ENCODE results near the gene TMEM53.

TMEM53 gene

DNA sequence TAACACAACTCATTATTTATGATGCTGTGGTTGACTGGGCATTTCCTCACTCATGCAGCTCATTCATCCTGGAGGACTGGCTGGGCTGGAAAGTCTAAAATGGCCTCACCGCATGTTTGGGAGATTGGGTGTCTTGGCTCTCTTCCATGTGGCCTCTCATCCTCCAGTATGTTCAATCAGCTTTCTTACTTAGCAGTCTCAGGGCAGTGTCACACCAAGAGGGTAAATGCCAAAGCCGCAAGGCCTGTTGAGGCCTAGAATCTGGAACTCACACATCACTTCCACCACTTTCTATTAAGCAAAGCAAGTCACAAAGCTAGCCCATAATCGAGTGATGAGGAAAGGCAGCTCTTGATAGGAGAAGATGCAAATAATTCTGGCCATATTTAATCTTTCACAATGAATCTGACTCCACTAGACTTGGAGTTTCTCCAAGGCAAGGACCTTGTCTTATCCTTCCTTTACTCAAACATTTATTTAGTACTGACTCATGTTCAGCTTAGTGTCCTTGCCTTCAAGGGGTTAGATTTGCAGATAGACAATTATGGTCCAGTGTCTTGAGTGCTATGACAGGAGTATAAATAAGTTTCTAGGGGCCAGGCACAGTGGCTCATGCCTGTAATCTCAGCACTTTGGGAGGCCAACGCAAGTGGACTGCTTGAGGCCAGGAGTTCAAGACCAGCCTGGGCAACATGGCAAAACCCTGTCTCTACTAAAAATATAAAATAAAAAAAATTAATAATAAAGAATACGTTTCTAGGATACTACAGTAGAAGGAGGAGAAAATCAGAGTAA is 45.1 kb downstream of the TMEM53 start:
- DNase-seq (ENCODE audit: low read depth in 2 of 2), result no peak

- no peak for DNase-seq (ENCODE audit: low read depth in 2 of 2)
Observed at GRCh38 chr1:44625348-44625747, 48.9 kb downstream of the TMEM53 start.

- DNase-seq (ENCODE audit: low read depth in 2 of 2), result no peak
Observed at GRCh38 chr1:44624268-44624901, 49.9 kb downstream of the TMEM53 start.

GRCh38 chr1:44621841-44622286 is 52.4 kb downstream of the TMEM53 start:
- no peak for DNase-seq (ENCODE audit: low read depth in 2 of 2)

DNA sequence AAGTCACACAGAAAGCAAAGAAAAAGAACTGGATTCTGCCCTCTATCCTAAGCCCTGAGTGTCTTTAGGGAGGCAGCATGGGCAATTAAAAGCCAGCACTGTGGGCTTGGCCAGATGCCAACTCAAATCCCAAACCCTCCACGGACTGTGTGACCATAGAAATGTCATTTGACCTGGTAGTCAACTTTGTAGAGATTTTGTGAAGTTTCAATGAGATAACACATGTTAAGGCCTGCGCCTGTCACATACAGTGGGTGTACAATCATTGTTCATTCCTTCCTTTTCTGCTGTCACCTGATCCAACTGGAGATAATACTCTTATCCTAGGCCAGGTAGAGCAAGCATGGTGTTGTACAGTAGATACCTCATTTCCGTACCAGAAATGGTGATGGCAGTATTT is 54.2 kb downstream of the TMEM53 start:
- no peak for DNase-seq (ENCODE audit: low read depth in 2 of 2)

- no peak for DNase-seq (ENCODE audit: low read depth in 2 of 2)
Observed at GRCh38 chr1:44619261-44619900, 54.9 kb downstream of the TMEM53 start.

DNA sequence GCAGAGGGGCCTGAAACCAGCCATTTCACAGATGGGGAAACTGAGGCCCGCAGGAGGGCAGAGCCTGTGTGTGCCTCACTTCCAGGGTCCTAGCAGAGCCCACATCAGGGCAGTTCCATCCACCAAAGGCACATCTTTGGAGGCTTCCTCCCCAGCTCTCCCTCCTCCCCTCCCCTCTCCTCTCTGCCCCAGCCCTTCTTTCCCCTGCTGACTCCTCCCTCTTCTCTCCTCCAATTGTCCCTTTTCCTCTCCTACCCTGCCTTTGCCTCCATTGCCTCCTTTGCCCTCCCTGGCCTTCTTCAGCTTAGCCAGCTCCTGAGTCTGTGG is 56.6 kb downstream of the TMEM53 start:
- DNase-seq (ENCODE audit: low read depth in 2 of 2), result no peak

DNA sequence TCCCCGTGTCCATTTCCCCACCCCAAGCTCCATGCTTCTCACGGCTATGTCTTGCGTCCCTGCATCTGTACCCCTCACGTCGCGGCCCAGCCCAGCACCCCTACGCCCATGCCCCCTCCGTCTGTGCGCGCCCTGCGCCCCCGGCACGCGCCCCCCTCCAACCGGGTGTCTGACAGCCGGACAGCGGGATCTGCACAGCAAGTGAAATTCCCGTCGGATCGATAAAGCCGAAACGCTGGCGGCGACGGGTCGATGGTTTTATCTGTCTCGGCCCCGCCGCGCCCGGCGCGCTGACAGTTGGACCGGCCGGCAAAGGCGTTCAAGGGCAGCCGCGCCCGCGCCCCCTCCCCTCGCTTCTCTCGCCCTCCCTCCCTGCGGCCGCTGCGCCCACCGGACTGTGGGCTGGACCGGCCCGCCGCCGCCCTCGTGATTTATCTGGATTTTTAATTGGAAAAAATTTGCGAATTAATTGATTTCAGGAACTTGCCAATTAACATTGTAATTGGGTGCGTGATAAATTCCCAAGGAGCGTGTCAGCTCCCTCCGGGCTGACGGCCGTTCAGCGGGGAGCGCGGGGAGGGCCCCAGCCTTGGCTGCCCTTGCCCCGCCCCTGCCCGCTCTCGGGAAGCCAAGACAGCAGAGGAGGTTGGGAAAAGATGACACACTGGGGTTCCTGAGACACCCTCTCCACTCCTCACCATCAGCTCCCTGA is 57.1 kb downstream of the TMEM53 start:
- no peak for DNase-seq (ENCODE audit: low read depth in 2 of 2)

DNA sequence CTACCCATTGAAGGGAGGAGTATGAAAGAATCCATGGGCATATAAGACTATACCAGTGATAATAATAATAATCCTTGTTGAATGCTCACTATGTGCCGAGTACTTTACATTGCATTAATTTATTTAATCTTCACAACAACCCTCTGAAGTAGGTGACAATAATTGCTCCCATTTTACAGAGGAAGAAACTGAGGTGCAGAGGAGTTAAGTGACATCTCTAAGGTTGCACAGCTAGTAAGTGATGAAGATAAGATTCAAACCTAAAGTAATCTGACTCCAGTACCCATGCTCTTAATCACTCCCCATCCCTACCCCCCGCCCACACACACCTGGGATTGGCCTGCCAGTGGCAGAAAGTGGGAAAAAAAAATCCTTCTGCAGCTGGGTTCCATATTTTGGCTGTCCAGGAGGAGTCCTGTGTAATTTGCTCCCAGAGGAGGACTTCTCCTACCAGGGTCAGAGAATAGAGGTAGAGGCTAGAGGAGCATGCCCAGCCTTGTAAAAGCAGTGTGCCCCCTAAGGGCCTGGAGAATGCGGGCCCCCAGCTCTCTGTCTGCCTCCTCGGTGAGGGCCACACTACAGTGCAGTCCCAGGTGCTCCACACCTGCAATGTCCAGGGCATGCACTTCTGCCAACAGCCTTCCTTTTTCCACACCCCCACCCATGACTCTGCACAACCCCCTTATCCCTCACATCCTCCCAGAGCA is 57.8 kb downstream of the TMEM53 start:
- no peak for DNase-seq (ENCODE audit: low read depth in 2 of 2)

DNA sequence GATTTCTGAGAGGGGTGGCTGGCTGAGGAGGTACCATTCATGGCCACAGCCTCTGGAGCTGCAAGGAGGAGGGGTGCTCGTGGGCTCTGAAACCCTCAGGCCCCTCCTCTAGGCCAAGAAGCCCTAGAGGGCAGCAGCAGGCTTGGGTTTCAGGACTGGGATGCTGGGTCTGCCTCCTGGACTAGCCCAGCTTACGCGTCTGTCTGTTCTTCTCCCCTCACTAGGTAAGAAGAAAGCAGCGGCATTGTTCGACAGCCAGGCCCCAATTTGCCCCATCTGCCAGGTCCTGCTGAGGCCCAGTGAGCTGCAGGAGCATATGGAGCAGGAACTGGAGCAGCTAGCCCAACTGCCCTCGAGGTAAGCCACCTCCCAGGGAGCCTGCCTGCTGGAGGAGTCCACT is 60.3 kb downstream of the TMEM53 start:
- no peak for DNase-seq (ENCODE audit: low read depth in 2 of 2)

GRCh38 chr1:44611866-44612265 is 62.4 kb downstream of the TMEM53 start:
- no peak for DNase-seq (ENCODE audit: low read depth in 2 of 2)

- no peak for DNase-seq (ENCODE audit: low read depth in 2 of 2)
Observed at GRCh38 chr1:44611419-44611818, 62.9 kb downstream of the TMEM53 start.

- no peak for DNase-seq (ENCODE audit: low read depth in 2 of 2)
Observed at GRCh38 chr1:44610527-44611148, 63.6 kb downstream of the TMEM53 start.

DNA sequence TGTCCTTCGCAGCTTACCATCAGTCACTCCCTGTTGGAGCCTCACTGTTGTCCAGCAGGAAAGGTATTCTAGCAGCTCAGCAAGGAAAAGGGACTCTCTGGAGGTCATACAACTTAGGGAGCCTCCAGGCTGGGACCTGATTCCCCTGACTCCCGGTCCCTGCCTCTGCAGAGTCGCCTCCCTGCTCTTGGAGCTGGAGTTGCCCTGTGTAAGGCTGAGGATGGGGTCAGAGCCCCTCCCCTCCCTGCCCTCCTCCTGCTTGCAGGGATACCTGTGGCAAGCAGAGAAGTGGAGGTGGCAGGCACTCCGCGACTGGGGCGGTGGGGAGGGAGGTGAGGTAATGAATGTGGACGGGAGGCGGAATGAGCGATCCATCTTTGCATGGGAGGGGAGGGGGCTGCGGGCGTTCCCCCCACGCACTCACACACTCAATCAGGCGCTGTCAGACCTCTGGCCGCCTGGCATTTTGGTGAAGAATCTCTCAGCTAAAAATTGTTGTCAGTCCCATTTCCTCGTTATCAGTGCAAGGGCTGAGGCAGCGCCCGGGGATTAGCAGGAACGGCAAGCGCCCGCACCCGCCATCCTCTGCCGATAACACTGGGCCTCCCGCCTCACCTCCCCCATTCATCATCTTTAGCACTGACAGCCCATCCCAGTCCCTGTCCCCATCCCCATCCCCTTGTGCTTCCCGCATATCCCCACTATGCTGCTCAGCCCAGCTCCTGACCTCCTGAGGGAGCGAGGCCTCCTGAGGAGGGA is 64.3 kb downstream of the TMEM53 start:
- DNase-seq (ENCODE audit: low read depth in 2 of 2), result no peak

DNA sequence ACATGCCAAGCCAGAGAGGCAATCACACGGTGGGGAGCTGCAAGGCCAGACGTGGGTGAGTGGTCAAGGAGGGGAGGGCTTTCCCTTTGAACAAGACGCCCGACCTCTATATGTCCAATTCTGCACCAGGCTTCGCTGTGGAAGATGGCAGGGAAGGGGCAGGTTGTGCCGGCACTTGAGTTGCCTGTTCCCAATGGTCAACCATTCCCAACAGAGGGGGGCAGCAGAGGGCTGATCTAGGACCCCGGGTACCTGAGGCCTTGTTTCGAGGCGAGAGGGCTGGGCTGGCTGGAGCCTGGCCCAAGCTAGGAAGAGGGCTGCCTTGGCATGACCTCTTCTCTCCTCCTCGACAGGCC is 64.9 kb downstream of the TMEM53 start:
- peak in 1 of 2 experiments; percentile 11 for DNase-seq (ENCODE audit: low read depth in 2 of 2)

GRCh38 chr1:44608141-44608540 is 66.1 kb downstream of the TMEM53 start:
- no peak for DNase-seq (ENCODE audit: low read depth in 2 of 2)

GRCh38 chr1:44606701-44607281 is 67.5 kb downstream of the TMEM53 start:
- no peak for DNase-seq (ENCODE audit: low read depth in 2 of 2)

DNA sequence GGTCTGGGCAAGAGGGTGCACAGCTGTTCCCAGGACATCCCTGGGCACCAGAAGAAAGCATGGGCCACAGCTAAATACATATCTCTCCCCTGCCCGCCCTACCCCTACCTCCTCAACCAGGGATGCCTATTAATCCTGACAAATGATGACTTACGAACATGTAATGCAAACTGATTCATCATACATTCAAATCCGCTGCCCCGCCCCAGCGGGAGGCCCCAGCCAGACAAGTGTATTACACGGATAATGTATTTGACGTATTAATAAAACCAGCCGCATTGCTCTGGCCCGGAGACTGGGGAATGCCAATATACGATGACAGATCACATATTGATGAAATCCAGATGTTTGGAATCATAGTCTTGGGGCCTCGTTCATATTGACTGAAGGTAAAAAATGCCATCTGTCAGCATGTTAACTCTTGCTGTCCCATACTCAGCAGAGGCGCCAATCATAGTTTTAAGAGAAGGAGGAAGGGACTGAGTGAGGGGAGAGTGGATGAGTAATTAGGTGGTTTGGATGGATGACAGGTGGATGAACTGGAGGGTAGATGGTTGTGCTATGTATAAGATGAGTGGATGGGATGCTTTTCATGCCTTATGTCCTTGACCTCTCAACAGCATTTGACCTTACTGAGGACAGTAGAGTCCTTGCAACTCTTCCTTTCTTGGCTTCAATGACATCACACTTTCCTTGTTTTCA is 68.2 kb downstream of the TMEM53 start:
- no peak for DNase-seq (ENCODE audit: low read depth in 2 of 2)

DNA sequence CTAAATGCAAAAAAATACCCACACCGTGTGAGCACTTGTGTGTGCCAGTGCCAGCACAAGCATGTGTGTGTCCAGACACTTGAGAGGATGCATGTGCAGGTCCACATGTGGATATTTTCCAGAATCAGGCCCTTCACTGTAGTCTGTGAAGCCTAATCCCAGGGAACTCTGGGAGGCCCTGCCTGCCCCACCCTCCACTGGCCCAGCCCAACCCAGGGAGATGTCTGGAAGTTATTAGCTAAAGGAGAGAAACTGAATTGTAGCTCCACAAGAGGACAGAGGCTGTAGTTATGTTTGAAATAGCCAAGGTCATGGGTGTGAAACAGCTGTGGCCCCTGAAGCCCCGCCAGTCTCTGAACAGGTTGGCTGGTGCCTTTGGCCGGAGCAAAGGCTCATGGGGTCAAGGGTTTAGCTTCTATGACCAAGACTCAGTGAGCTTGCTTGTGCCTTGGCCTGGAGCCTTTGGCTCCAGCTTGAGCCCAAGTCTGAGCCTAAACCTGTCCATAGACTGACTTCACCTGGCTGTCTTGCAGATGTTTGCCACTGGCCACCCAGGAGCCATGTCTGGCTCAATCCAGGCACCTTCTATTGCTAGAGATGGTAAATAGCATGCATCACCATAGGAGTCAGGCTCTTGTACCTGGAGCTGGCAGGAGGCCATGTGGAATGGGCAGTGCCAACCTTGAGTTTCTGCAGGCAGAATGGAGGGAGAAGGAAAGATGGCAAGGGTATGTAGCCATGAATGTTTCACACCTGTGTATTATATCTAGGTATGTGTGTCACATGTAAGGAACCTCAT is 69.9 kb downstream of the TMEM53 start:
- DNase-seq (ENCODE audit: low read depth in 2 of 2), result no peak
